Measurements from ENCODE around the gene CREB3L1.

DNA sequence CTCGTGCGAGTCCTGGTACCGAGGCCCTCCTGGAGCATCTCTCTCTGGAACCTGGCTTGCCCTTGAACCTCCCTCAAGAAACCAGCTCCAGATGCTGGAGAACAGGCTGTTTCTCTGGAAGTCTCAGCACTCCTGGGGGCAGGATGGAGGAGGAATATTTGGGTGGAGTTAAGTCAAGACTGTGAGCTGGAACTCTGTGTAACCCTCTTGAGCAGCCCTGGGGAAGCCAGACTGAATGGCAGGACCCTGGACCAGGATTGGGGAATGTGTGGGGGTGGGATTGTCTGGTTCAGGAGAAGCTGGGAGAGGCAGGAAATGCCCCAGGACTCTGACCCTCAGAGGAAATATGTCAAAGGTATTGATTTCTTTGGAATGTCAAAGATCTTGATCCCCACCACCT lies 7.7 kb downstream of the CREB3L1 start:
- TF ChIP-seq, protein P1, sequence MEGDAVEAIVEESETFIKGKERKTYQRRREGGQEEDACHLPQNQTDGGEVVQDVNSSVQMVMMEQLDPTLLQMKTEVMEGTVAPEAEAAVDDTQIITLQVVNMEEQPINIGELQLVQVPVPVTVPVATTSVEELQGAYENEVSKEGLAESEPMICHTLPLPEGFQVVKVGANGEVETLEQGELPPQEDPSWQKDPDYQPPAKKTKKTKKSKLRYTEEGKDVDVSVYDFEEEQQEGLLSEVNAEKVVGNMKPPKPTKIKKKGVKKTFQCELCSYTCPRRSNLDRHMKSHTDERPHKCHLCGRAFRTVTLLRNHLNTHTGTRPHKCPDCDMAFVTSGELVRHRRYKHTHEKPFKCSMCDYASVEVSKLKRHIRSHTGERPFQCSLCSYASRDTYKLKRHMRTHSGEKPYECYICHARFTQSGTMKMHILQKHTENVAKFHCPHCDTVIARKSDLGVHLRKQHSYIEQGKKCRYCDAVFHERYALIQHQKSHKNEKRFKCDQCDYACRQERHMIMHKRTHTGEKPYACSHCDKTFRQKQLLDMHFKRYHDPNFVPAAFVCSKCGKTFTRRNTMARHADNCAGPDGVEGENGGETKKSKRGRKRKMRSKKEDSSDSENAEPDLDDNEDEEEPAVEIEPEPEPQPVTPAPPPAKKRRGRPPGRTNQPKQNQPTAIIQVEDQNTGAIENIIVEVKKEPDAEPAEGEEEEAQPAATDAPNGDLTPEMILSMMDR (IDR thresholded peaks at IDR 0.05), result no peak
- TF ChIP-seq EZH2phosphoT487 (IDR thresholded peaks at IDR 0.05), result no peak
